ENCODE measurements around the gene RAB9B.

GRCh38 chrX:103789004-103789403, 43.1 kb downstream of the RAB9B start:
- TF ChIP-seq CTCF (IDR thresholded peaks at IDR 0.05) (no peak), EP300 (IDR thresholded peaks at IDR 0.05) (no peak), POLR2A (IDR thresholded peaks at IDR 0.05) (no peak)
